HFF-Myc (cell line): Measurements from ENCODE around the gene TOM1L1.

Experiments
- DNase-seq: peaks from one replicate; pipeline ENCODE4 v3.0.0-alpha.2; 2011; ENCODE audit warnings: low read depth; ENCODE audit errors: extremely low read depth
- H3K4me3 ChIP-seq: replicated peaks from 2 replicates; pipeline ENCODE4 v1.5.1; 2011; ENCODE audit warnings: low read depth, mild to moderate bottlenecking, control low read depth, low read length
- CTCF ChIP-seq: IDR thresholded peaks from 2 replicates; pipeline ENCODE4 v1.5.1; 2012; ENCODE audit warnings: mild to moderate bottlenecking, low read depth, low read length, control low read depth; ENCODE audit errors: missing control alignments

Gene TOM1L1

GRCh38 chr17:54951286-54951685 is 50.6 kb downstream of the TOM1L1 start:
- TF ChIP-seq CTCF = no peak
- H3K4me3 ChIP-seq = no peak overlapping the region
- DNase-seq = no peak

GRCh38 chr17:54956791-54957190 is 56.1 kb downstream of the TOM1L1 start:
- DNase-seq = no peak
- H3K4me3 ChIP-seq = no peak overlapping the region
- TF ChIP-seq CTCF = no peak

GRCh38 chr17:54967621-54968261 is 67.1 kb downstream of the TOM1L1 start:
- no peak for DNase-seq
- H3K4me3 ChIP-seq = peak overlapping the region; percentile 75
- TF ChIP-seq CTCF = no peak

- DNase-seq = peak; percentile 86
- peak within 1 kb of the TSS; percentile 75 for H3K4me3 ChIP-seq
- TF ChIP-seq CTCF = peak; percentile 41
Observed at GRCh38 chr17:54968262-54968987, 67.8 kb downstream of the TOM1L1 start, which contains the start of the genes COX11 and STXBP4. Gene COX11, minus strand, starts transcription at chr17:54968654. Its CDS starts 8 bp downstream, at chr17:54968646. Gene STXBP4, plus strand, starts transcription at chr17:54968765. Its CDS starts 17,455 bp downstream, at chr17:54986220.

GRCh38 chr17:54968988-54969332 is 68.3 kb downstream of the TOM1L1 start:
- DNase-seq = no peak
- no peak for TF ChIP-seq CTCF
- H3K4me3 ChIP-seq = peak overlapping the region; percentile 75

GRCh38 chr17:54969658-54970572 is 69.3 kb downstream of the TOM1L1 start:
- no peak for TF ChIP-seq CTCF
- peak overlapping the region; percentile 75 for H3K4me3 ChIP-seq
- DNase-seq = no peak
